Liver (tissue), 3 donors: Measurements from ENCODE around the gene PLEKHA8.

ENCODE experiments used
- EGR1 ChIP-seq, 2 donors: IDR thresholded peaks; 2 replicates each; pipeline ENCODE4 v1.6.1; 2016 to 2018; ENCODE audit warnings: antibody characterized with exemption in 2 of 2, low read depth in 2 of 2
- FOXA1 ChIP-seq: IDR thresholded peaks from 2 replicates; pipeline ENCODE4 v1.6.1; 2016; ENCODE audit warnings: antibody characterized with exemption
- GABPA ChIP-seq, 2 donors: IDR thresholded peaks in 1 of 2; conservative IDR thresholded peaks in 1 of 2; 2 replicates each; pipeline ENCODE4 v1.6.1; 2016; ENCODE audit warnings: antibody characterized with exemption in 2 of 2, mild to moderate bottlenecking in 1 of 2, moderate library complexity in 1 of 2
- JUND ChIP-seq, 2 donors: IDR thresholded peaks; 2 replicates each; pipeline ENCODE4 v1.6.1; 2016; ENCODE audit warnings: antibody characterized with exemption in 2 of 2
- RAD21 ChIP-seq, 2 donors: IDR thresholded peaks; 2 replicates each; pipeline ENCODE4 v1.6.1; 2016; ENCODE audit warnings: antibody characterized with exemption in 2 of 2, mild to moderate bottlenecking in 2 of 2
- SP1 ChIP-seq: IDR thresholded peaks from 2 replicates; pipeline ENCODE4 v1.6.1; 2018; ENCODE audit warnings: antibody characterized with exemption, mild to moderate bottlenecking
- TAF1 ChIP-seq: conservative IDR thresholded peaks from 2 replicates; pipeline ENCODE4 v1.6.1; 2016; ENCODE audit warnings: antibody characterized with exemption, mild to moderate bottlenecking
- YY1 ChIP-seq: IDR thresholded peaks from 2 replicates; pipeline ENCODE4 v1.6.1; 2016; ENCODE audit warnings: antibody characterized with exemption, mild to moderate bottlenecking
- TF ChIP-seq, protein P1 (sequence below): IDR thresholded peaks from 2 replicates; pipeline ENCODE4 v1.6.1; 2016; ENCODE audit warnings: antibody characterized with exemption, mild to moderate bottlenecking
- TF ChIP-seq, protein P2 (sequence below): fragments of 150-350 bp; IDR thresholded peaks from 2 replicates; pipeline ENCODE4 v1.5.1; 2017; ENCODE audit warnings: improper control_type of control experiment, low read depth, low read length; ENCODE audit not compliant: missing input control
- TF ChIP-seq, protein P3 (sequence below): IDR thresholded peaks from 2 replicates; pipeline ENCODE4 v1.6.1; 2016; ENCODE audit warnings: antibody characterized with exemption
- TF ChIP-seq, protein P4 (sequence below): IDR thresholded peaks from 2 replicates; pipeline ENCODE4 v1.6.1; 2016; ENCODE audit warnings: antibody characterized with exemption
- donor health status: healthy.
- donor health status: healthy.

DNA sequence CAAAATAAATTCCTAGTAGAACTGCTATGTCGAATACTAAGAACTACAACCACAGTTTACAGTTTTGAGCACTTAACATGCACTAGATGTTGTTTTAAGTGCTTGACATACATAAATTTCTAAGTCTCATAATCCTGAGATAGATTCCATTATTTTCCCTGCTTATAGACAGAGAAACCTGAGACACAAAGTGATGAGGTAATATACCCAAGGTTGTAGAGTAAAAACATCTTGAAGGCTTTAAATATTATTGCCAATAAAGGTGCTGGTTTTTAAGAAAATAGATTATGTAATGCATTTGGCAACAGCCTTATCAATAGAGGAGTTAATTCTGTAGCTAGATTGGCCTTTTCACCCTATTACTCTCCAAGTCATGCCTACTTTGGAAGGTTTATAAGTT, 48.2 kb downstream of the PLEKHA8 start:
- TF ChIP-seq, protein P1, sequence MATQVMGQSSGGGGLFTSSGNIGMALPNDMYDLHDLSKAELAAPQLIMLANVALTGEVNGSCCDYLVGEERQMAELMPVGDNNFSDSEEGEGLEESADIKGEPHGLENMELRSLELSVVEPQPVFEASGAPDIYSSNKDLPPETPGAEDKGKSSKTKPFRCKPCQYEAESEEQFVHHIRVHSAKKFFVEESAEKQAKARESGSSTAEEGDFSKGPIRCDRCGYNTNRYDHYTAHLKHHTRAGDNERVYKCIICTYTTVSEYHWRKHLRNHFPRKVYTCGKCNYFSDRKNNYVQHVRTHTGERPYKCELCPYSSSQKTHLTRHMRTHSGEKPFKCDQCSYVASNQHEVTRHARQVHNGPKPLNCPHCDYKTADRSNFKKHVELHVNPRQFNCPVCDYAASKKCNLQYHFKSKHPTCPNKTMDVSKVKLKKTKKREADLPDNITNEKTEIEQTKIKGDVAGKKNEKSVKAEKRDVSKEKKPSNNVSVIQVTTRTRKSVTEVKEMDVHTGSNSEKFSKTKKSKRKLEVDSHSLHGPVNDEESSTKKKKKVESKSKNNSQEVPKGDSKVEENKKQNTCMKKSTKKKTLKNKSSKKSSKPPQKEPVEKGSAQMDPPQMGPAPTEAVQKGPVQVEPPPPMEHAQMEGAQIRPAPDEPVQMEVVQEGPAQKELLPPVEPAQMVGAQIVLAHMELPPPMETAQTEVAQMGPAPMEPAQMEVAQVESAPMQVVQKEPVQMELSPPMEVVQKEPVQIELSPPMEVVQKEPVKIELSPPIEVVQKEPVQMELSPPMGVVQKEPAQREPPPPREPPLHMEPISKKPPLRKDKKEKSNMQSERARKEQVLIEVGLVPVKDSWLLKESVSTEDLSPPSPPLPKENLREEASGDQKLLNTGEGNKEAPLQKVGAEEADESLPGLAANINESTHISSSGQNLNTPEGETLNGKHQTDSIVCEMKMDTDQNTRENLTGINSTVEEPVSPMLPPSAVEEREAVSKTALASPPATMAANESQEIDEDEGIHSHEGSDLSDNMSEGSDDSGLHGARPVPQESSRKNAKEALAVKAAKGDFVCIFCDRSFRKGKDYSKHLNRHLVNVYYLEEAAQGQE, result no peak
- no peak for TF ChIP-seq RAD21 (IDR thresholded peaks at IDR 0.05)
- TF ChIP-seq, protein P2, sequence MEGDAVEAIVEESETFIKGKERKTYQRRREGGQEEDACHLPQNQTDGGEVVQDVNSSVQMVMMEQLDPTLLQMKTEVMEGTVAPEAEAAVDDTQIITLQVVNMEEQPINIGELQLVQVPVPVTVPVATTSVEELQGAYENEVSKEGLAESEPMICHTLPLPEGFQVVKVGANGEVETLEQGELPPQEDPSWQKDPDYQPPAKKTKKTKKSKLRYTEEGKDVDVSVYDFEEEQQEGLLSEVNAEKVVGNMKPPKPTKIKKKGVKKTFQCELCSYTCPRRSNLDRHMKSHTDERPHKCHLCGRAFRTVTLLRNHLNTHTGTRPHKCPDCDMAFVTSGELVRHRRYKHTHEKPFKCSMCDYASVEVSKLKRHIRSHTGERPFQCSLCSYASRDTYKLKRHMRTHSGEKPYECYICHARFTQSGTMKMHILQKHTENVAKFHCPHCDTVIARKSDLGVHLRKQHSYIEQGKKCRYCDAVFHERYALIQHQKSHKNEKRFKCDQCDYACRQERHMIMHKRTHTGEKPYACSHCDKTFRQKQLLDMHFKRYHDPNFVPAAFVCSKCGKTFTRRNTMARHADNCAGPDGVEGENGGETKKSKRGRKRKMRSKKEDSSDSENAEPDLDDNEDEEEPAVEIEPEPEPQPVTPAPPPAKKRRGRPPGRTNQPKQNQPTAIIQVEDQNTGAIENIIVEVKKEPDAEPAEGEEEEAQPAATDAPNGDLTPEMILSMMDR, result no peak
- no peak for TF ChIP-seq JUND (IDR thresholded peaks at IDR 0.05)
- TF ChIP-seq, protein P3, sequence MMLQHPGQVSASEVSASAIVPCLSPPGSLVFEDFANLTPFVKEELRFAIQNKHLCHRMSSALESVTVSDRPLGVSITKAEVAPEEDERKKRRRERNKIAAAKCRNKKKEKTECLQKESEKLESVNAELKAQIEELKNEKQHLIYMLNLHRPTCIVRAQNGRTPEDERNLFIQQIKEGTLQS, result no peak
- no peak for TF ChIP-seq SP1
- TF ChIP-seq, protein P4, sequence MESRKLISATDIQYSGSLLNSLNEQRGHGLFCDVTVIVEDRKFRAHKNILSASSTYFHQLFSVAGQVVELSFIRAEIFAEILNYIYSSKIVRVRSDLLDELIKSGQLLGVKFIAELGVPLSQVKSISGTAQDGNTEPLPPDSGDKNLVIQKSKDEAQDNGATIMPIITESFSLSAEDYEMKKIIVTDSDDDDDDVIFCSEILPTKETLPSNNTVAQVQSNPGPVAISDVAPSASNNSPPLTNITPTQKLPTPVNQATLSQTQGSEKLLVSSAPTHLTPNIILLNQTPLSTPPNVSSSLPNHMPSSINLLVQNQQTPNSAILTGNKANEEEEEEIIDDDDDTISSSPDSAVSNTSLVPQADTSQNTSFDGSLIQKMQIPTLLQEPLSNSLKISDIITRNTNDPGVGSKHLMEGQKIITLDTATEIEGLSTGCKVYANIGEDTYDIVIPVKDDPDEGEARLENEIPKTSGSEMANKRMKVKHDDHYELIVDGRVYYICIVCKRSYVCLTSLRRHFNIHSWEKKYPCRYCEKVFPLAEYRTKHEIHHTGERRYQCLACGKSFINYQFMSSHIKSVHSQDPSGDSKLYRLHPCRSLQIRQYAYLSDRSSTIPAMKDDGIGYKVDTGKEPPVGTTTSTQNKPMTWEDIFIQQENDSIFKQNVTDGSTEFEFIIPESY, result no peak
- no peak for TF ChIP-seq FOXA1
- TF ChIP-seq YY1, result no peak
- no peak for TF ChIP-seq TAF1
- no peak for TF ChIP-seq EGR1 (IDR thresholded peaks at IDR 0.05; ENCODE audit: low read depth in 2 of 2)
- TF ChIP-seq GABPA (IDR thresholded peaks at IDR 0.05 in 1 of 2, conservative IDR thresholded peaks at IDR 0.05 in 1 of 2), result no peak
